Activated CD4-positive, alpha-beta memory T cell treated with anti-CD3 and anti-CD28 coated beads, Interleukin-2, amount 10 ng/mL, durations not matched to agents 7 days and 5 days (primary cell): Measurements from ENCODE around the gene AKR1C1. TPM values are rescaled to one million over a fixed set of nuclear protein-coding genes. Genes with fewer than 3 reads are reported as not detected.
"Not testable (repeated sequence)": the region's sequence is repeated elsewhere in the genome, so short reads cannot be mapped to it uniquely, and the experiment has no call there.

Experiments
- CTCF ChIA-PET: fragments of 350-600 bp; sonication (Branson Sonifier 250); formaldehyde crosslinking; loops from one replicate; lab custom pipeline; 2021; ENCODE audit warnings: antibody characterized with exemption, inconsistent platforms; lab: Charles Lee
- POLR2A ChIA-PET: fragments of 350-600 bp; sonication (Branson Sonifier 250); formaldehyde crosslinking; loops from one replicate; lab custom pipeline; 2021; ENCODE audit warnings: antibody characterized with exemption; lab: Charles Lee
- DNase-seq: peaks from one replicate; pipeline ENCODE4 v3.0.0-alpha.2; 2020
- H3K27ac Mint-ChIP-seq: one replicate; pipeline ENCODE4 v1.8.0; 2021; ENCODE audit warnings: mild to moderate bottlenecking, mixed read lengths
- H3K27me3 Mint-ChIP-seq: one replicate; pipeline ENCODE4 v1.8.0; 2021; ENCODE audit warnings: mixed read lengths
- H3K36me3 Mint-ChIP-seq: one replicate; pipeline ENCODE4 v1.8.0; 2021; ENCODE audit warnings: low read depth, mixed read lengths
- H3K4me1 Mint-ChIP-seq: one replicate; pipeline ENCODE4 v1.8.0; 2021; ENCODE audit warnings: mixed read lengths
- H3K4me3 Mint-ChIP-seq: one replicate; pipeline ENCODE4 v1.8.0; 2021; ENCODE audit warnings: mild to moderate bottlenecking, mixed read lengths
- H3K9me3 Mint-ChIP-seq: one replicate; pipeline ENCODE4 v1.8.0; 2021; ENCODE audit warnings: mixed read lengths
- total RNA-seq, 2 experiments: library from RNA; stranded (reverse); gene quantifications; one replicate each; pipeline ENCODE4 v1.2.3, GENCODE V29; 2021

AKR1C1 gene
- total RNA-seq, 2 experiments from 2014 or later: 0.33 to 0.85 TPM

- CTCF ChIA-PET: no interaction called here
- Mint-ChIP-seq H3K27me3 (peaks cover 1% of the 10 kb centered on the region), H3K4me3 (no peak overlapping the region), H3K9me3 (no peaks in the 10 kb centered on the region), H3K36me3 (no peaks in the 10 kb centered on the region), H3K27ac (no peak overlapping the region), H3K4me1 (peaks cover 9% of the 10 kb centered on the region)
- POLR2A ChIA-PET: no interaction called here
- no peak for DNase-seq
These were observed 60.1 kb downstream of the AKR1C1 start for GRCh38 chr10:5023177-5023805.

GRCh38 chr10:5025461-5025881 lies 62.3 kb downstream of the AKR1C1 start:
- H3K9me3 Mint-ChIP-seq, H3K4me3 Mint-ChIP-seq, H3K27me3 Mint-ChIP-seq, POLR2A ChIA-PET, H3K27ac Mint-ChIP-seq, H3K4me1 Mint-ChIP-seq, H3K36me3 Mint-ChIP-seq, DNase-seq, CTCF ChIA-PET: not testable (repeated sequence)

- Mint-ChIP-seq H3K4me1 (no peaks in the 10 kb centered on the region), H3K9me3 (peaks cover 16% of the 10 kb centered on the region), H3K36me3 (peaks cover 2% of the 10 kb centered on the region), H3K27ac (no peak overlapping the region), H3K27me3 (peaks cover 8% of the 10 kb centered on the region), H3K4me3 (no peak overlapping the region)
- POLR2A ChIA-PET: no interaction called here
- DNase-seq: no peak
- CTCF ChIA-PET: no interaction called here
These were observed 67.8 kb downstream of the AKR1C1 start for GRCh38 chr10:5030989-5031388.

- H3K27me3 Mint-ChIP-seq, CTCF ChIA-PET, H3K27ac Mint-ChIP-seq, H3K36me3 Mint-ChIP-seq, H3K4me1 Mint-ChIP-seq, POLR2A ChIA-PET, DNase-seq, H3K4me3 Mint-ChIP-seq: not testable (repeated sequence)
- H3K9me3 Mint-ChIP-seq: peaks cover 16% of the 10 kb centered on the region
These were observed 68.4 kb downstream of the AKR1C1 start for GRCh38 chr10:5031588-5031987.

- H3K4me3 Mint-ChIP-seq, CTCF ChIA-PET, H3K27ac Mint-ChIP-seq, H3K4me1 Mint-ChIP-seq, H3K36me3 Mint-ChIP-seq, DNase-seq, H3K27me3 Mint-ChIP-seq, POLR2A ChIA-PET: not testable (repeated sequence)
- H3K9me3 Mint-ChIP-seq: peaks cover 16% of the 10 kb centered on the region
These were observed 69.2 kb downstream of the AKR1C1 start for GRCh38 chr10:5032444-5032843.

Other genes with a start within 250 kb of the AKR1C1 start
- gene AKR1E2, start 137.2 kb upstream of the AKR1C1 start, total RNA-seq: 1 to 10 TPM; 4.0 to 4.8 TPM
- gene AKR1C2, start 40.4 kb downstream of the AKR1C1 start, total RNA-seq: not detected
- 1 to 10 TPM; 6.0 to 7.6 TPM for gene AKR1C3, start 131.0 kb downstream of the AKR1C1 start, total RNA-seq
- gene AKR1C8, start 221.7 kb downstream of the AKR1C1 start, total RNA-seq: 1 to 10 TPM in 1 of 2 experiments, under 1 TPM in 1; 0.63 to 1.5 TPM
- not detected for gene AKR1C4, start 233.4 kb downstream of the AKR1C1 start, total RNA-seq